ENCODE data around the gene PDZD7.

DNA sequence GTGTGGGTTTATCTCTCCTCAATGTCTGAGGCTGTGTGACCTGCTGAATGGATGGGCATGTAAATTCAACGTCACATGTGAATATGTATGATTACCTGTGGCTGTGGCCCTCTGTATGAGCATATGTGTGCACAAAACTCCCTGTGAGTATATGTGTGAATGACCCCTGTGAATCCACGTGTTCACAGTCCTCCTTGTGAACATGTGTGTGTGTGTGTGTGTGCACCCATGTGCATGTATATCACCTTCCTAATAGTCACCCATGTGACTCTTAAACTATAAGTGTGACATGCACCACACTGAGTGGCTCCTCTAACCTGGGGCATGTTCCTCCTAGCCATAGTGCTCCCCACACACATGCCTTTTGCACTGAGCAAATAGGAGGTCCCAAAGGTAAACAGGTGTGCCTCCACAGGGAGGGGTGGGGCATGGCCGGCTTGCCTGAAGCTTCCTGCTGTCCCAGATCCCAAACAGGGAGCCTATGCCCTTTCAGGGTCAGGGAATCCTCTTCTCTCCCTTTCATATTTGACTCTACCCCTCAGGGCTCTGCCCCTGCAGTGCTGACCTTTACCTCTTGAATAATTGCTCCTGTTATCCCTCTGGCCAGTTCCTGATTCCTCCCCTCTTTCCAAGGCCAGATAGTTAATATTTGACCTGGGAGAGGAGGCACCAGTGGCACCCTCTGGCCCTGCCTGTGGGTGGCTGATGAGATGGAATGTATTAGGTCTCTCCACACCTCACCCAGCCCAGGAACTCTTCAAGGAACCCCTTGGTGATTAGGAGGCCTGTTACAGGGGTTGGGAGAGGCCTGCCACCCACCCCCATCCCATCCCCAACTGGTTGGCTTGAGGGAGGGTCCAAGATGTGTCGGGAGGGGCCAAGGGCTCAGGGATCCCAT is 59.8 kb downstream of the PDZD7 start:
- TF ChIP-seq, protein P1, sequence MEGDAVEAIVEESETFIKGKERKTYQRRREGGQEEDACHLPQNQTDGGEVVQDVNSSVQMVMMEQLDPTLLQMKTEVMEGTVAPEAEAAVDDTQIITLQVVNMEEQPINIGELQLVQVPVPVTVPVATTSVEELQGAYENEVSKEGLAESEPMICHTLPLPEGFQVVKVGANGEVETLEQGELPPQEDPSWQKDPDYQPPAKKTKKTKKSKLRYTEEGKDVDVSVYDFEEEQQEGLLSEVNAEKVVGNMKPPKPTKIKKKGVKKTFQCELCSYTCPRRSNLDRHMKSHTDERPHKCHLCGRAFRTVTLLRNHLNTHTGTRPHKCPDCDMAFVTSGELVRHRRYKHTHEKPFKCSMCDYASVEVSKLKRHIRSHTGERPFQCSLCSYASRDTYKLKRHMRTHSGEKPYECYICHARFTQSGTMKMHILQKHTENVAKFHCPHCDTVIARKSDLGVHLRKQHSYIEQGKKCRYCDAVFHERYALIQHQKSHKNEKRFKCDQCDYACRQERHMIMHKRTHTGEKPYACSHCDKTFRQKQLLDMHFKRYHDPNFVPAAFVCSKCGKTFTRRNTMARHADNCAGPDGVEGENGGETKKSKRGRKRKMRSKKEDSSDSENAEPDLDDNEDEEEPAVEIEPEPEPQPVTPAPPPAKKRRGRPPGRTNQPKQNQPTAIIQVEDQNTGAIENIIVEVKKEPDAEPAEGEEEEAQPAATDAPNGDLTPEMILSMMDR (IDR thresholded peaks at IDR 0.05; ENCODE audit: low read length): no peak
- no peak for TF ChIP-seq EZH2 (optimal IDR thresholded peaks at IDR 0.05; ENCODE audit: low read depth, low read length)
